HG02884 (cell line): Measurements from ENCODE around the gene C5orf22.
"Not testable (repeated sequence)": the region's sequence is repeated elsewhere in the genome, so short reads cannot be mapped to it uniquely, and the experiment has no call there.

ENCODE experiments used
- ATAC-seq: cut with Tn5 transposase; IDR thresholded peaks from one replicate; pipeline ENCODE4 v1.9.1; 2021; ENCODE audit warnings: mild to moderate bottlenecking, moderate library complexity; ENCODE audit not compliant: unreplicated experiment

C5orf22 gene

GRCh38 chr5:31551878-31552277 is 19.8 kb downstream of the C5orf22 start:
- ATAC-seq = no peak

GRCh38 chr5:31553863-31554262 is 21.8 kb downstream of the C5orf22 start:
- ATAC-seq = no peak

GRCh38 chr5:31554552-31554951 is 22.5 kb downstream of the C5orf22 start:
- no peak for ATAC-seq

GRCh38 chr5:31556461-31556860 is 24.4 kb downstream of the C5orf22 start:
- ATAC-seq = no peak

GRCh38 chr5:31559942-31560341 is 27.8 kb downstream of the C5orf22 start:
- ATAC-seq = no peak

GRCh38 chr5:31561946-31562345 is 29.8 kb downstream of the C5orf22 start:
- no peak for ATAC-seq

GRCh38 chr5:31563216-31563615 is 31.1 kb downstream of the C5orf22 start:
- ATAC-seq = no peak

GRCh38 chr5:31566362-31566761 is 34.3 kb downstream of the C5orf22 start:
- not testable (repeated sequence) for ATAC-seq

GRCh38 chr5:31568302-31568835 is 36.3 kb downstream of the C5orf22 start:
- ATAC-seq = no peak

- ATAC-seq = no peak
Observed at GRCh38 chr5:31569068-31569467, 37.0 kb downstream of the C5orf22 start.

GRCh38 chr5:31573494-31574142 is 41.5 kb downstream of the C5orf22 start:
- ATAC-seq = peak; percentile 98

GRCh38 chr5:31574772-31575171 is 42.7 kb downstream of the C5orf22 start:
- ATAC-seq = no peak

GRCh38 chr5:31577438-31577837 is 45.3 kb downstream of the C5orf22 start:
- ATAC-seq = no peak

- ATAC-seq = no peak
Observed at GRCh38 chr5:31579558-31579957, 47.5 kb downstream of the C5orf22 start.

GRCh38 chr5:31581498-31582099 is 49.5 kb downstream of the C5orf22 start:
- no peak for ATAC-seq

- no peak for ATAC-seq
Observed at GRCh38 chr5:31583129-31583528, 51.0 kb downstream of the C5orf22 start.

- ATAC-seq = no peak
Observed at GRCh38 chr5:31585166-31585894, 53.2 kb downstream of the C5orf22 start.

- ATAC-seq = no peak
Observed at GRCh38 chr5:31585895-31586270, 53.8 kb downstream of the C5orf22 start.

- ATAC-seq = no peak
Observed at GRCh38 chr5:31587546-31587945, 55.4 kb downstream of the C5orf22 start.

- ATAC-seq = no peak
Observed at GRCh38 chr5:31593665-31594064, 61.6 kb downstream of the C5orf22 start.

- ATAC-seq = no peak
Observed at GRCh38 chr5:31596354-31596753, 64.3 kb downstream of the C5orf22 start.
